HepG2 (cell line): ENCODE measurements around the gene CHRD. TPM values are rescaled to one million over a fixed set of nuclear protein-coding genes. Genes with fewer than 3 reads are reported as not detected.

Experiments
- ATAC-seq: fragments of 200-7000 bp; cut with Tn5 transposase; 3 replicates; pipeline ENCODE4 v1.9.1; 2020; ENCODE audit warnings: mild to moderate bottlenecking, moderate library complexity
- BruUV-seq: library from RNA; stranded (reverse); fragments of 400-500 nt; replicated peaks from 2 replicates; lab custom pipeline; 2021; lab: Mats Ljungman, UMichigan
- CTCF ChIA-PET: fragments of 300-600 bp; formaldehyde crosslinking; extraction: SDS; loops from one replicate; lab custom pipeline; 2021; ENCODE audit warnings: low total read pairs, inconsistent platforms, low intra/inter-chr PET ratio; lab: Yijun Ruan, JAX
- POLR2A ChIA-PET: fragments of 350-600 bp; sonication (Branson Sonifier 250); formaldehyde crosslinking; loops from one replicate; lab custom pipeline; 2020; ENCODE audit warnings: antibody characterized with exemption, inconsistent platforms; lab: Yijun Ruan, JAX
- DNase-seq: peaks from one replicate; pipeline ENCODE4 v3.0.0-alpha.2; 2015; ENCODE audit warnings: low spot score
- FAIRE-seq: peaks from 3 replicates; lab custom pipeline; 2011; peaks lifted over from hg19 to GRCh38; lab: Jason Lieb, UNC
- H2AFZ ChIP-seq: one replicate; pipeline ENCODE4 v1.6.1; 2011; ENCODE audit warnings: low read length, inconsistent platforms
- H3K27ac ChIP-seq: fragments of 300-600 bp; 3 replicates; pipeline ENCODE4 v1.8.0; 2011; ENCODE audit warnings: mixed run types, mild to moderate bottlenecking, mixed read lengths, low read length, inconsistent platforms; ENCODE audit not compliant: insufficient read depth; ENCODE audit errors: extremely low read length
- H3K27me3 ChIP-seq, 2 experiments: fragments of 200-600 bp in 1 of 2; 2 replicates in 1 of 2; 3 replicates in 1 of 2; pipeline versions ENCODE4 v1.6.0 to v1.8.0; 2011; ENCODE audit warnings: low read length in 2 of 2, mild to moderate bottlenecking in 2 of 2, moderate library complexity in 2 of 2, inconsistent platforms in 1 of 2; ENCODE audit not compliant: insufficient read depth in 2 of 2, control insufficient read depth in 1 of 2
- H3K36me3 ChIP-seq, 2 experiments: fragments of 200-600 bp in 1 of 2; replicated peaks in 1 of 2; 2 replicates in 1 of 2; 3 replicates in 1 of 2; pipeline versions ENCODE4 v1.5.1 to v1.8.0; 2011; ENCODE audit warnings: low read length in 2 of 2, inconsistent platforms in 1 of 2; ENCODE audit not compliant: insufficient read depth in 2 of 2, control insufficient read depth in 1 of 2
- H3K4me1 ChIP-seq: 2 replicates; pipeline ENCODE4 v1.5.1; 2012; ENCODE audit warnings: low read length, inconsistent platforms; ENCODE audit not compliant: insufficient read depth
- H3K4me2 ChIP-seq: 2 replicates; pipeline ENCODE4 v1.6.0; 2011; ENCODE audit warnings: low read depth, low read length, inconsistent platforms
- H3K4me3 ChIP-seq, 3 experiments: fragments of 200-600 bp in 1 of 3; sonication (generic), shearing (Covaris generic) in 1 of 3; replicated peaks in 1 of 3; 2 replicates each; pipeline ENCODE4 v1.5.1; 2011 to 2016; ENCODE audit warnings: low read length in 3 of 3, inconsistent platforms in 2 of 3, low read depth in 2 of 3, mild to moderate bottlenecking in 2 of 3, control low read depth in 1 of 3, mixed read lengths in 1 of 3; ENCODE audit not compliant: insufficient read depth in 1 of 3
- H3K79me2 ChIP-seq: one replicate; pipeline ENCODE4 v1.6.1; 2011; ENCODE audit warnings: low read length, inconsistent platforms; ENCODE audit not compliant: insufficient read depth
- H3K9ac ChIP-seq: 2 replicates; pipeline ENCODE4 v1.6.0; 2011; ENCODE audit warnings: mild to moderate bottlenecking, low read depth, low read length, inconsistent platforms; ENCODE audit not compliant: insufficient read depth
- H3K9me3 ChIP-seq: 2 replicates; pipeline ENCODE4 v1.5.1; 2012; ENCODE audit warnings: mild to moderate bottlenecking, low read length
- H4K20me1 ChIP-seq: 2 replicates; pipeline ENCODE4 v1.6.0; 2011; ENCODE audit warnings: inconsistent platforms, mild to moderate bottlenecking, low read length, moderate library complexity; ENCODE audit not compliant: insufficient read depth
- EED ChIP-seq: sonication (generic); formaldehyde crosslinking; IDR thresholded peaks from 2 replicates; pipeline ENCODE4 v1.5.0; 2020; ENCODE audit warnings: mild to moderate bottlenecking, missing genetic modification reagents
- GABPA ChIP-seq, 2 experiments: IDR thresholded peaks; 2 replicates each; pipeline ENCODE4 v1.6.1; 2011 to 2016; ENCODE audit warnings: low read depth in 2 of 2, low read length in 1 of 2, missing biosample characterization in 1 of 2, missing genetic modification characterization in 1 of 2
- HNRNPL ChIP-seq: fragments of 200-400 bp; formaldehyde crosslinking; IDR thresholded peaks from 2 replicates; pipeline ENCODE4 v1.6.1; 2017; ENCODE audit warnings: mild to moderate bottlenecking, low read depth, low read length
- HNRNPUL1 ChIP-seq: fragments of 200-400 bp; formaldehyde crosslinking; IDR thresholded peaks from 2 replicates; pipeline ENCODE4 v1.6.1; 2017; ENCODE audit warnings: low read depth, mild to moderate bottlenecking, low read length, moderate library complexity
- HOXA9 ChIP-seq: sonication (generic); formaldehyde crosslinking; IDR thresholded peaks from 2 replicates; pipeline ENCODE4 v1.8.1; 2022; ENCODE audit warnings: missing genetic modification reagents, mild to moderate bottlenecking, moderate library complexity, borderline replicate concordance
- MXI1 ChIP-seq: IDR thresholded peaks from 3 replicates; pipeline ENCODE4 v1.6.1; 2012; ENCODE audit warnings: low read depth, low read length, inconsistent platforms, borderline replicate concordance
- PAX8 ChIP-seq: sonication (generic); formaldehyde crosslinking; IDR thresholded peaks from 2 replicates; pipeline ENCODE4 v1.8.0; 2022; ENCODE audit warnings: mild to moderate bottlenecking, missing genetic modification reagents, borderline replicate concordance
- PCBP2 ChIP-seq: fragments of 200-400 bp; formaldehyde crosslinking; optimal IDR thresholded peaks from 2 replicates; pipeline ENCODE3; 2018; ENCODE audit warnings: low read length, low read depth; ENCODE audit not compliant: poor library complexity, severe bottlenecking
- SMAD9 ChIP-seq: sonication (generic); formaldehyde crosslinking; IDR thresholded peaks from 2 replicates; pipeline ENCODE4 v1.5.1; 2020; ENCODE audit warnings: mild to moderate bottlenecking, missing genetic modification reagents
- XRCC5 ChIP-seq: fragments of 200-400 bp; formaldehyde crosslinking; optimal IDR thresholded peaks from 2 replicates; pipeline ENCODE3; 2017; ENCODE audit warnings: mild to moderate bottlenecking, low read length
- ZC3H13 ChIP-seq: sonication (generic); formaldehyde crosslinking; IDR thresholded peaks from 2 replicates; pipeline ENCODE4 v1.8.1; 2023; ENCODE audit warnings: mild to moderate bottlenecking, missing genetic modification reagents, moderate library complexity
- ZEB1 ChIP-seq: IDR thresholded peaks from 2 replicates; pipeline ENCODE4 v1.6.1; 2012; ENCODE audit warnings: mild to moderate bottlenecking, low read depth, inconsistent platforms; ENCODE audit not compliant: insufficient replicate concordance
- ZFYVE20 ChIP-seq: sonication (generic); formaldehyde crosslinking; IDR thresholded peaks from 2 replicates; pipeline ENCODE4 v1.8.0; 2023; ENCODE audit warnings: low read depth, mild to moderate bottlenecking, moderate library complexity, missing genetic modification reagents, borderline replicate concordance
- ZNF382 ChIP-seq: sonication (generic); formaldehyde crosslinking; IDR thresholded peaks from 2 replicates; pipeline ENCODE4 v1.5.0; 2020; ENCODE audit warnings: missing genetic modification reagents, mild to moderate bottlenecking, borderline replicate concordance
- ZNF549 ChIP-seq: sonication (generic); formaldehyde crosslinking; IDR thresholded peaks from 2 replicates; pipeline ENCODE4 v1.5.0; 2020; ENCODE audit warnings: missing genetic modification reagents
- ZNF773 ChIP-seq: sonication (generic); formaldehyde crosslinking; IDR thresholded peaks from 2 replicates; pipeline ENCODE4 v1.4.0; 2020; ENCODE audit warnings: missing genetic modification reagents, borderline replicate concordance
- WGBS: methylation state at CpG from one replicate; pipeline ENCODE4 v1.1.6; 2017; ENCODE audit warnings: low lambda C conversion rate; 5-methylcytosine and 5-hydroxymethylcytosine counted together
- in situ Hi-C: cut with HindIII; loops from 2 replicates; pipeline ENCODE4 v1.10.0; 2017; ENCODE audit warnings: low pct_unique_long_range_greater_than_20kb; ENCODE audit not compliant: extremely low pct_ligation_motif_present
- intact Hi-C: fragments of 100-400 bp; cut with micrococcal nuclease; formaldehyde crosslinking; loops from one replicate; pipeline ENCODE4 v1.10.0; 2022; ENCODE audit not compliant: unreplicated experiment
- polyA plus RNA-seq, 8 experiments: library from polyadenylated mRNA; depleted of rRNA in 3 of 8; stranded (reverse) in 7 of 8; unstranded in 1 of 8; fragments of >200 nt; fragmentation: Illumina TruSeq in 4 of 8; extraction: Trizol in 4 of 8; gene quantifications; 2 replicates each; pipeline versions ENCODE4 v1.2.1 to v1.2.3, GENCODE V29; 2011 to 2016; ENCODE audit warnings: low read depth in 4 of 8, missing spikeins in 1 of 8, mixed read lengths in 1 of 8; ENCODE audit not compliant: insufficient read depth in 1 of 8
- total RNA-seq, 5 experiments: library from RNA; depleted of rRNA; stranded (reverse); fragments of >200 nt; fragmentation: Illumina TruSeq; extraction: Trizol; gene quantifications; 2 replicates each; pipeline ENCODE4 v1.2.3, GENCODE V29; 2016; ENCODE audit warnings: low read depth in 1 of 5
- TF ChIP-seq, protein P1 (sequence below): sonication (generic); formaldehyde crosslinking; conservative IDR thresholded peaks from 2 replicates; pipeline ENCODE4 v1.8.1; 2023; ENCODE audit warnings: missing genetic modification reagents
- TF ChIP-seq, protein P2 (sequence below): IDR thresholded peaks from 2 replicates; pipeline ENCODE4 v1.6.1; 2012; ENCODE audit warnings: low read depth, low read length, improper control_type of control experiment

Gene CHRD
- total and polyA plus RNA-seq, 2 of the 13 experiments (the other 11 are each of a cell fraction or from before 2014, with no cell fraction given), result 22.2 to 35.2 TPM

GRCh38 chr3:184368116-184368515 is 11.7 kb upstream of the CHRD start:
- CTCF ChIA-PET, result no interaction called here
- POLR2A ChIA-PET, result interaction anchor here (0.8 to 3.0 kb wide), 3 partner anchors 8 to 11 kb away, joined by 3 to 13 read pairs (median 7); no protein-coding TSS in a partner anchor
- Histone ChIP-seq H4K20me1 (peaks cover 17% of the 10 kb centered on the region), H3K4me1 (peaks cover 52% of the 10 kb centered on the region), H3K36me3 (peaks cover 19 to 40% of the 10 kb centered on the region in 2 experiments), H3K27me3 (no peaks in the 10 kb centered on the region; a peak in 1 of 5 replicates), H3K27ac (no peak overlapping the region), H3K9me3 (no peaks in the 10 kb centered on the region), H3K4me3 (no peak overlapping the region), H3K9ac (no peak overlapping the region), H3K79me2 (peaks cover 17% of the 10 kb centered on the region)
- no peak for ATAC-seq
- no peak for TF ChIP-seq ZNF549 (CRISPR knock-in tag)
- TF ChIP-seq HOXA9 (CRISPR knock-in tag), result no peak
- TF ChIP-seq HNRNPUL1, result no peak
- no peak for TF ChIP-seq ZEB1
- no peak for TF ChIP-seq MXI1
- TF ChIP-seq ZC3H13 (CRISPR knock-in tag), result no peak
- no peak for TF ChIP-seq ZNF382 (CRISPR knock-in tag)
- TF ChIP-seq, protein P1, sequence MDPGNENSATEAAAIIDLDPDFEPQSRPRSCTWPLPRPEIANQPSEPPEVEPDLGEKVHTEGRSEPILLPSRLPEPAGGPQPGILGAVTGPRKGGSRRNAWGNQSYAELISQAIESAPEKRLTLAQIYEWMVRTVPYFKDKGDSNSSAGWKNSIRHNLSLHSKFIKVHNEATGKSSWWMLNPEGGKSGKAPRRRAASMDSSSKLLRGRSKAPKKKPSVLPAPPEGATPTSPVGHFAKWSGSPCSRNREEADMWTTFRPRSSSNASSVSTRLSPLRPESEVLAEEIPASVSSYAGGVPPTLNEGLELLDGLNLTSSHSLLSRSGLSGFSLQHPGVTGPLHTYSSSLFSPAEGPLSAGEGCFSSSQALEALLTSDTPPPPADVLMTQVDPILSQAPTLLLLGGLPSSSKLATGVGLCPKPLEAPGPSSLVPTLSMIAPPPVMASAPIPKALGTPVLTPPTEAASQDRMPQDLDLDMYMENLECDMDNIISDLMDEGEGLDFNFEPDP (CRISPR knock-in tag), result no peak
- no peak for TF ChIP-seq XRCC5
- TF ChIP-seq PAX8, result no peak
- TF ChIP-seq ZNF773 (CRISPR knock-in tag), result no peak
- TF ChIP-seq EED, result no peak
- TF ChIP-seq PCBP2, result no peak
- TF ChIP-seq, protein P2, sequence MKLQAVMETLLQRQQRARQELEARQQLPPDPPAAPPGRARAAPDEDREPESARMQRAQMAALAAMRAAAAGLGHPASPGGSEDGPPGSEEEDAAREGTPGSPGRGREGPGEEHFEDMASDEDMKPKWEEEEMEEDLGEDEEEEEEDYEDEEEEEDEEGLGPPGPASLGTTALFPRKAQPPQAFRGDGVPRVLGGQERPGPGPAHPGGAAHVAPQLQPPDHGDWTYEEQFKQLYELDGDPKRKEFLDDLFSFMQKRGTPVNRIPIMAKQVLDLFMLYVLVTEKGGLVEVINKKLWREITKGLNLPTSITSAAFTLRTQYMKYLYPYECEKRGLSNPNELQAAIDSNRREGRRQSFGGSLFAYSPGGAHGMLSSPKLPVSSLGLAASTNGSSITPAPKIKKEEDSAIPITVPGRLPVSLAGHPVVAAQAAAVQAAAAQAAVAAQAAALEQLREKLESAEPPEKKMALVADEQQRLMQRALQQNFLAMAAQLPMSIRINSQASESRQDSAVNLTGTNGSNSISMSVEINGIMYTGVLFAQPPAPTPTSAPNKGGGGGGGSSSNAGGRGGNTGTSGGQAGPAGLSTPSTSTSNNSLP, result no peak
- TF ChIP-seq HNRNPL, result no peak
- no peak for TF ChIP-seq SMAD9
- TF ChIP-seq ZFYVE20 (CRISPR knock-in tag), result no peak
- TF ChIP-seq GABPA (IDR thresholded peaks at IDR 0.05; ENCODE audit: low read depth, low read length), result no peak
- no peak for TF ChIP-seq GABPA (CRISPR knock-in tag; IDR thresholded peaks at IDR 0.05; ENCODE audit: low read depth)
- TF ChIP-seq, all 625 proteins: peak for 0
- no peak for DNase-seq
- in situ Hi-C loops (no loop called here), intact Hi-C loops (no loop called here)
- 98% methylated on average over 4 of the region's 9 CpGs for WGBS
- FAIRE-seq, result no peak
- BruUV-seq, result no TSS peak
- no peak overlapping the region for H2AFZ ChIP-seq
- no peak overlapping the region for H3K4me2 ChIP-seq
